Spinal cord (tissue), 10 donors: Measurements from ENCODE around the gene OR10R2. TPM values are rescaled to one million over a fixed set of nuclear protein-coding genes. Genes with fewer than 3 reads are reported as not detected.

Experiments
- DNase-seq, 6 donors: peaks; one replicate each; pipeline versions ENCODE4 v3.0.0 to v3.0.0-alpha.2; 2013 to 2015; ENCODE audit warnings: low spot score in 6 of 6, low read depth in 4 of 6
- H3K27ac ChIP-seq: one replicate; pipeline ENCODE4 v1.5.1; 2013; ENCODE audit warnings: low read depth, low read length, control low read depth
- H3K27me3 ChIP-seq: one replicate; pipeline ENCODE4 v1.6.1; 2013; ENCODE audit warnings: low read length; ENCODE audit not compliant: control insufficient read depth, insufficient read depth
- H3K36me3 ChIP-seq: one replicate; pipeline ENCODE4 v1.6.1; 2013; ENCODE audit warnings: low read length; ENCODE audit not compliant: control insufficient read depth, insufficient read depth
- H3K4me1 ChIP-seq: one replicate; pipeline ENCODE4 v1.6.1; 2013; ENCODE audit warnings: low read length; ENCODE audit not compliant: control insufficient read depth, insufficient read depth
- H3K4me3 ChIP-seq: one replicate; pipeline ENCODE4 v1.5.1; 2013; ENCODE audit warnings: low read depth, low read length, control low read depth
- H3K9me3 ChIP-seq: one replicate; pipeline ENCODE4 v1.6.1; 2013; ENCODE audit warnings: low read length; ENCODE audit not compliant: control insufficient read depth, insufficient read depth
- WGBS: methylation state at CpG from one replicate; pipeline ENCODE4 v1.1.5; 2013; ENCODE audit warnings: missing lambda C conversion rate; ENCODE audit not compliant: insufficient coverage; 5-methylcytosine and 5-hydroxymethylcytosine counted together
- polyA plus RNA-seq, 2 donors: library from polyadenylated mRNA; unstranded; fragments of 120-200 nt; gene quantifications; one replicate each; pipeline ENCODE4 v1.2.1, GENCODE V29; 2013; ENCODE audit not compliant: insufficient read length in 2 of 2
- total RNA-seq, 2 donors: library from RNA; depleted of rRNA in 1 of 2; stranded (reverse); fragments of 120-200 nt in 1 of 2; fragments of >200 nt in 1 of 2; gene quantifications; one replicate each; pipeline versions ENCODE4 v1.2.3 to v1.2.4, GENCODE V29; 2013 to 2014
- donor health status: healthy.

The OR10R2 gene
- total and polyA plus RNA-seq, 4 donors: not detected

- no peaks in the 10 kb centered on the region for H3K27me3 ChIP-seq
- no CpG with 5 or more reads among the region's 2 CpGs for WGBS
- no peaks in the 10 kb centered on the region for H3K4me1 ChIP-seq
- no peaks in the 10 kb centered on the region for H3K9me3 ChIP-seq
- peak in 2 of 6 donors; percentile 14 to 23 for DNase-seq
- H3K27ac ChIP-seq: no peak overlapping the region
- no peak overlapping the region for H3K4me3 ChIP-seq
- no peaks in the 10 kb centered on the region for H3K36me3 ChIP-seq
Observed at GRCh38 chr1:158485455-158485854, 13.4 kb downstream of the OR10R2 start.

- no peak overlapping the region for H3K27ac ChIP-seq
- H3K4me3 ChIP-seq: no peak overlapping the region
- 60% methylated on average over 1 of the region's 3 CpGs for WGBS
- DNase-seq: no peak
- H3K9me3 ChIP-seq: no peaks in the 10 kb centered on the region
- no peaks in the 10 kb centered on the region for H3K36me3 ChIP-seq
- no peaks in the 10 kb centered on the region for H3K27me3 ChIP-seq
- no peaks in the 10 kb centered on the region for H3K4me1 ChIP-seq
Observed at GRCh38 chr1:158491316-158491715, 19.3 kb downstream of the OR10R2 start.

- no peaks in the 10 kb centered on the region for H3K27me3 ChIP-seq
- H3K36me3 ChIP-seq: no peaks in the 10 kb centered on the region
- WGBS: 90% methylated on average over 2 of the region's 3 CpGs
- H3K4me1 ChIP-seq: no peaks in the 10 kb centered on the region
- DNase-seq: no peak
- no peak overlapping the region for H3K27ac ChIP-seq
- H3K9me3 ChIP-seq: no peaks in the 10 kb centered on the region
- no peak overlapping the region for H3K4me3 ChIP-seq
Observed at GRCh38 chr1:158493054-158493453, 21.0 kb downstream of the OR10R2 start.

GRCh38 chr1:158494796-158495195 is 22.8 kb downstream of the OR10R2 start:
- DNase-seq: no peak
- no peaks in the 10 kb centered on the region for H3K27me3 ChIP-seq
- no peak overlapping the region for H3K4me3 ChIP-seq
- no peak overlapping the region for H3K27ac ChIP-seq
- H3K4me1 ChIP-seq: no peaks in the 10 kb centered on the region
- H3K36me3 ChIP-seq: no peaks in the 10 kb centered on the region
- H3K9me3 ChIP-seq: no peaks in the 10 kb centered on the region
- WGBS: no CpG with 5 or more reads among the region's 2 CpGs

GRCh38 chr1:158496374-158496773 is 24.4 kb downstream of the OR10R2 start:
- no peak overlapping the region for H3K27ac ChIP-seq
- no peaks in the 10 kb centered on the region for H3K27me3 ChIP-seq
- no CpG with 5 or more reads among the region's 2 CpGs for WGBS
- DNase-seq: peak in 3 of 6 donors; percentile 11 to 57 (median 19)
- no peaks in the 10 kb centered on the region for H3K9me3 ChIP-seq
- no peaks in the 10 kb centered on the region for H3K4me1 ChIP-seq
- no peaks in the 10 kb centered on the region for H3K36me3 ChIP-seq
- no peak overlapping the region for H3K4me3 ChIP-seq

GRCh38 chr1:158506369-158506987 is 34.5 kb downstream of the OR10R2 start:
- no peak overlapping the region for H3K4me3 ChIP-seq
- no peaks in the 10 kb centered on the region for H3K9me3 ChIP-seq
- no peak overlapping the region for H3K27ac ChIP-seq
- H3K36me3 ChIP-seq: no peaks in the 10 kb centered on the region
- no peaks in the 10 kb centered on the region for H3K4me1 ChIP-seq
- DNase-seq: no peak
- H3K27me3 ChIP-seq: no peaks in the 10 kb centered on the region
- WGBS: 57% methylated on average over 1 of the region's 1 CpG

- no CpG with 5 or more reads among the region's 2 CpGs for WGBS
- no peaks in the 10 kb centered on the region for H3K4me1 ChIP-seq
- no peaks in the 10 kb centered on the region for H3K9me3 ChIP-seq
- no peaks in the 10 kb centered on the region for H3K27me3 ChIP-seq
- no peak overlapping the region for H3K4me3 ChIP-seq
- H3K27ac ChIP-seq: no peak overlapping the region
- DNase-seq: no peak
- no peaks in the 10 kb centered on the region for H3K36me3 ChIP-seq
Observed at GRCh38 chr1:158507511-158507910, 35.5 kb downstream of the OR10R2 start.

- Histone ChIP-seq H3K27ac (no peak overlapping the region), H3K9me3 (no peaks in the 10 kb centered on the region), H3K27me3 (no peaks in the 10 kb centered on the region), H3K4me1 (no peaks in the 10 kb centered on the region), H3K36me3 (no peaks in the 10 kb centered on the region), H3K4me3 (no peak overlapping the region)
- WGBS: no CpG with 5 or more reads among the region's 4 CpGs
- peak; percentile 12 to 84 (median 38) for DNase-seq
Observed at GRCh38 chr1:158509471-158510156, 37.6 kb downstream of the OR10R2 start.

GRCh38 chr1:158516966-158517365 is 44.9 kb downstream of the OR10R2 start:
- H3K4me1 ChIP-seq: no peaks in the 10 kb centered on the region
- no peaks in the 10 kb centered on the region for H3K36me3 ChIP-seq
- H3K9me3 ChIP-seq: no peaks in the 10 kb centered on the region
- DNase-seq: no peak
- H3K4me3 ChIP-seq: no peak overlapping the region
- H3K27ac ChIP-seq: no peak overlapping the region
- H3K27me3 ChIP-seq: no peaks in the 10 kb centered on the region

GRCh38 chr1:158520021-158520420 is 48.0 kb downstream of the OR10R2 start:
- Histone ChIP-seq H3K27me3 (no peaks in the 10 kb centered on the region), H3K36me3 (no peaks in the 10 kb centered on the region), H3K4me1 (no peaks in the 10 kb centered on the region), H3K9me3 (no peaks in the 10 kb centered on the region), H3K27ac (no peak overlapping the region), H3K4me3 (no peak overlapping the region)
- no peak for DNase-seq
- no CpG with 5 or more reads among the region's 1 CpG for WGBS
